Muscle of leg (tissue), 11 donors: ENCODE measurements around the gene OCLN. TPM values are rescaled to one million over a fixed set of nuclear protein-coding genes. Genes with fewer than 3 reads are reported as not detected.
"Not testable (repeated sequence)": the region's sequence is repeated elsewhere in the genome, so short reads cannot be mapped to it uniquely, and the experiment has no call there.

ENCODE experiments used
- DNase-seq: peaks from one replicate; pipeline ENCODE4 v3.0.0; 2013
- H3K27ac ChIP-seq: one replicate; pipeline ENCODE4 v1.5.1; 2013; ENCODE audit warnings: mild to moderate bottlenecking, low read length, control low read depth
- H3K27me3 ChIP-seq: one replicate; pipeline ENCODE4 v1.6.1; 2013; ENCODE audit warnings: low read length; ENCODE audit not compliant: control insufficient read depth, insufficient read depth
- H3K36me3 ChIP-seq: one replicate; pipeline ENCODE4 v1.6.1; 2013; ENCODE audit warnings: low read length; ENCODE audit not compliant: control insufficient read depth, insufficient read depth
- H3K4me1 ChIP-seq: one replicate; pipeline ENCODE4 v1.6.1; 2013; ENCODE audit warnings: low read length; ENCODE audit not compliant: control insufficient read depth, insufficient read depth
- H3K4me3 ChIP-seq: one replicate; pipeline ENCODE4 v1.5.1; 2013; ENCODE audit warnings: low read length, control low read depth
- H3K9me3 ChIP-seq: replicated peaks from 2 replicates; pipeline ENCODE4 v1.6.1; 2013; ENCODE audit warnings: low read depth, low read length; ENCODE audit not compliant: control insufficient read depth
- WGBS: methylation state at CpG from one replicate; pipeline ENCODE4 v1.1.5; 2013; ENCODE audit warnings: missing lambda C conversion rate; ENCODE audit not compliant: insufficient coverage; 5-methylcytosine and 5-hydroxymethylcytosine counted together
- polyA plus RNA-seq, 8 donors: library from polyadenylated mRNA; unstranded; fragments of 120-200 nt; gene quantifications; one replicate each; pipeline versions ENCODE4 v1.2.1 to v1.2.3, GENCODE V29; 2013; ENCODE audit warnings: inconsistent platforms in 1 of 8, low replicate concordance in 1 of 8; ENCODE audit not compliant: insufficient read length in 8 of 8, insufficient read depth in 1 of 8
- total RNA-seq: library from RNA; stranded (reverse); fragments of 120-200 nt; gene quantifications from one replicate; pipeline ENCODE4 v1.2.4, GENCODE V29; 2013

The OCLN gene
- total and polyA plus RNA-seq, 9 donors, result 0.59 to 6.8 (median 2.5) TPM

- no peak for DNase-seq
- H3K9me3 ChIP-seq, result no peaks in the 10 kb centered on the region
- WGBS, result no CpG with 5 or more reads among the region's 2 CpGs
- H3K4me3 ChIP-seq, result no peak overlapping the region
- H3K27ac ChIP-seq, result no peak overlapping the region
- H3K4me1 ChIP-seq, result no peaks in the 10 kb centered on the region
- no peaks in the 10 kb centered on the region for H3K27me3 ChIP-seq
- H3K36me3 ChIP-seq, result no peaks in the 10 kb centered on the region
These were observed 11.4 kb downstream of the OCLN start for GRCh38 chr5:69504036-69504435.

DNA sequence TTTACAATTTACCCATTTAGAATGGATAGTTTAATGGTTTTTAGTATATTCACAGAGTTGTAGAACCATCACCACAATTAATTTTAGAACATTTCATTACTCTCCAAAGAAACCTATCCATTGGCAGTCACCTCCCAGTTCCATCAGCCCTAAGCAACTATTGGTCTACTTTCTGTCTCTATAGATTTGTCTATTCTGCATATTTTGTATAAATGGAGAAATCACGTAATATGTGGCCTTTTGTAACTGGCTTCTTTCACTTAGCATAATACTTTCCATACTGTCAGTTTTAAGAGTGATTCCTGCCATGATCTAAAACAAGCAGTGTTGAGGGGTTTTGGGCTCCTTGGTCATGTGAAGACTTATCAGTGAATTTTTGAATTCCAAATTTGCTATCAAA lies 12.7 kb downstream of the OCLN start:
- H3K36me3 ChIP-seq, result no peaks in the 10 kb centered on the region
- H3K27me3 ChIP-seq, result no peaks in the 10 kb centered on the region
- no peak overlapping the region for H3K4me3 ChIP-seq
- no CpG with 5 or more reads among the region's 1 CpG for WGBS
- no peak overlapping the region for H3K27ac ChIP-seq
- no peaks in the 10 kb centered on the region for H3K4me1 ChIP-seq
- DNase-seq, result no peak
- H3K9me3 ChIP-seq, result no peaks in the 10 kb centered on the region

GRCh38 chr5:69509212-69509611 lies 16.6 kb downstream of the OCLN start:
- Histone ChIP-seq H3K4me1 (no peaks in the 10 kb centered on the region), H3K27me3 (no peaks in the 10 kb centered on the region), H3K27ac (no peak overlapping the region), H3K9me3 (no peaks in the 10 kb centered on the region), H3K4me3 (no peak overlapping the region), H3K36me3 (no peaks in the 10 kb centered on the region)
- no peak for DNase-seq
- WGBS, result no CpG with 5 or more reads among the region's 6 CpGs

DNA sequence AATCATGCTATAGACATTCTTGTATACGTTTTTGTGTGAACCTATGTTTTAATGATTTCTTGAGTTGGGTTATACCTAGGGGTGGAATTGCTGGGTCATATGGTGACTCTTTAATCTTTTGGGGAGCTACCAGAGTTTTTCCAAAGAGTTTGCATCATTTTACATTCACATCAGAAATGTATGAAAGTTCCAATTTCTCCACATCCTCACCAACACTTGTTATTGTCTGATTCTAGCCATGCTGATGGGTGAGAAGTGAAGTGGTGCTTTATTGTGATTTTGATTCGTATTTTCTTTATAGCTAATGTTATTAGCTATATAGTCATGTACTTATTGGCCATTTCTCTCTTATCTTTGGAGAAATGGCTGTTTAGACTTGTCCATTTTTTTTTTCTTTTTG lies 18.1 kb downstream of the OCLN start:
- Histone ChIP-seq H3K27ac (no peak overlapping the region), H3K4me1 (no peaks in the 10 kb centered on the region), H3K27me3 (no peaks in the 10 kb centered on the region), H3K36me3 (no peaks in the 10 kb centered on the region), H3K9me3 (no peaks in the 10 kb centered on the region), H3K4me3 (no peak overlapping the region)
- WGBS, result no CpG with 5 or more reads among the region's 2 CpGs
- DNase-seq, result no peak

DNA sequence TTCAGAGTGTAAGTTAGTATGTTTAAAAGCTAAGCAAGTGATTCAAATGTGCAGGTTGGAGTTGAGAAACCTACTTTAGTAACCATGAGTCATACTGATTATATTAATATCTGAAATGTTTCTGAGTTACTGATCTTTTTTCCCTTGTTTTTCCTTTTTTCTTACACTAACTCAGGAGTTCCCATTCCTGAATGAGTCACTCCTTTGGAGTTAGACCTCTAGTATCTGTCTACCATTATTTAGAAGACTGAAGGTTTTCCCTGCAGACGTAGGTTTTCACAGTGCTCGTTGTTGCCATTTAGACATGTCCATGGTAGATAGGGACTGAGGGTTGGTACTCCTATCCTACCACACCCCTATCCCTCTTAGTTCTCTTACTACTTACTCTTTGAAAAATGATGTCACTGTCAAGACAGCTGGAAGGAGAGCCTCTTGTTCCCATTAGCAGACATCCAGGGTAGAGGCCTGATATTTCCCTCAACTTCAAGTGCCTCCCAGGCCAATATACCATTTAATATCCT lies 20.2 kb downstream of the OCLN start:
- H3K4me1 ChIP-seq, result no peaks in the 10 kb centered on the region
- H3K36me3 ChIP-seq, result no peaks in the 10 kb centered on the region
- DNase-seq, result no peak
- no peak overlapping the region for H3K27ac ChIP-seq
- no peaks in the 10 kb centered on the region for H3K27me3 ChIP-seq
- no peaks in the 10 kb centered on the region for H3K9me3 ChIP-seq
- WGBS, result no CpG with 5 or more reads among the region's 2 CpGs
- H3K4me3 ChIP-seq, result no peak overlapping the region

GRCh38 chr5:69515570-69515969 lies 23.0 kb downstream of the OCLN start:
- not testable (repeated sequence) for H3K4me1 ChIP-seq, H3K36me3 ChIP-seq, DNase-seq, H3K27ac ChIP-seq, H3K4me3 ChIP-seq, H3K9me3 ChIP-seq, H3K27me3 ChIP-seq
- WGBS, result 96% methylated on average over 4 of the region's 30 CpGs

DNA sequence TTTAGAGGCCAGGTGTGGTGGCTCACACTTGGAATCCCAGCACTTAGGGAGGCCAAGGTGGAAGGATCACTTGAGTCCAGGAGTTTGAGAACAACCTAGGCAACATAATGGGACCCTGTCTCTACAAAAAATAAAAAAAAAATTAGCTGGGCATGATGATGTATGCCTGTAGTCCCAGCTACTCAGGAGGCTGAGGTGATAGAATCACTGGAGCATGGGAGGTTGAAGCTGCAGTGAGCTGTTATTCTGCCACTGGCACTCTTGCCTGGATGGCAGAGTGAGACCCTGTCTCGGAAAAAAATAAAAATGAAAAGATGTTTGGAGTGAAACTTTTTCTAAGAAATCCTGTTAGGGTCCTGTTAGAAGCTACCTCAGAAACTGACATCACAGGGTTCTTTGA lies 24.2 kb downstream of the OCLN start:
- Histone ChIP-seq H3K9me3 (no peaks in the 10 kb centered on the region), H3K36me3 (no peaks in the 10 kb centered on the region), H3K4me1 (no peaks in the 10 kb centered on the region), H3K27ac (no peak overlapping the region), H3K4me3 (no peak overlapping the region), H3K27me3 (no peaks in the 10 kb centered on the region)
- DNase-seq, result no peak
- 60% methylated on average over 1 of the region's 1 CpG for WGBS

DNA sequence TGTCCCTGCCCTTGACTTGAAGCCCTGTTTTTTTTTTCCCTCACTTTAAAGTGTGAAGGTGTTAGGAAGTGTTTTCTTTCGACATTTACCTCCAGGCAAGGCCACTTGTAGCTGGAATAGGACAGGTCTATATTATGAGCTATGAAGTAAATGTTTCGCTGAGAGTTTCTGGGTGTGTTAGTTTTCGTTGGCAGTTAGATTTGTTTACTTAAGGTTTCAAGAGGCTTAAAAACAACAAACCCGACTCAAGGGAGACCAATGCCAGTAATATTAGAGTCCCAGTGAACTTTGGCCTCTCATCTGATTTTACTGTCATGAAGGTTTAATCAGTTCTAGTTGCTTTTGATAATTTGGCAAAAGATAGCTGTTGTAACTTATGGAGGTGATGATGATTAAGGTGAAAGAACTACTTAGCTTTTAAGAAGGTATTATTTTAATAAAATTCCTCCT lies 25.2 kb downstream of the OCLN start:
- Histone ChIP-seq H3K4me3 (no peak overlapping the region), H3K4me1 (no peaks in the 10 kb centered on the region), H3K27ac (no peak overlapping the region), H3K27me3 (no peaks in the 10 kb centered on the region), H3K9me3 (no peaks in the 10 kb centered on the region), H3K36me3 (no peaks in the 10 kb centered on the region)
- WGBS, result 67% methylated on average over 2 of the region's 4 CpGs
- DNase-seq, result no peak

DNA sequence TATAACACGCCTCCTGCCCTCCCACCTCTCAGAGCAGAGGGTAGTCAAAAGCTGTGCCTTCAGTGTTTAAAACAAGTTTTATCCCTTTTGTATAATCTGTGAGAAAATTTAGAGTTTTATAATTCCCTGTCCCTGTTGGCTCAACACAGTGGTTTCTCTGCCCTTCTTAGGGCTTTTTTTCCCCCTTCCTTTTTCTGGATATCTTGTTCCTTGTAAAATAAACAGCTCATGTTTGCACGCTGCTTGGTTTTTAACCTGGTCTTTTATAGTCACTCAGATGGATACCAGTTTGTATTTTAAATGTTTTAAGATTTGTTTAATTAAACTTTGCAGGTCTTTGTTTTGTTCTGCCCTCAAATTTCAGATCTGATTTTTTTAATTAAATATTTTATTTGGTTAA lies 26.7 kb downstream of the OCLN start:
- H3K4me3 ChIP-seq, result no peak overlapping the region
- no peaks in the 10 kb centered on the region for H3K36me3 ChIP-seq
- WGBS, result no CpG with 5 or more reads among the region's 2 CpGs
- no peaks in the 10 kb centered on the region for H3K4me1 ChIP-seq
- no peak for DNase-seq
- no peaks in the 10 kb centered on the region for H3K9me3 ChIP-seq
- H3K27me3 ChIP-seq, result no peaks in the 10 kb centered on the region
- H3K27ac ChIP-seq, result no peak overlapping the region

DNA sequence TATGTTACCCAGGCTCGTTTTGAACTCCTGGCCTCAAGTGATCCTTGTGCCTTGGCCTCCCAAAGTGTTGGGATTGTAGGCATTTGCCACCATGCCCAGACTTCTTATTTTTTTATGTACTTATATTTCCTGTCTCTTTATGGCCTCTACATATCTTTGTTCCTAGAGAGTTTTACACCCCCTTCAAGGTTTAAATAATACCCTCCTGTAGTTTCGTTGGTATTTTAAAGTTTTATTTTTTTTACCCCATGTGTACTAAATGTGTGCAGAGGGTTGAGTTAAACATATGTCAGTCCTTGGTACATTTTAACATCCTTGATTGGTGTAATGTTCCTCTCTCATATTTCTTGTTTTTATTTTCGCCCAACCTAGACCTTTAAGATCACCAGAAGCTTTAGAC lies 29.4 kb downstream of the OCLN start:
- Histone ChIP-seq H3K27me3 (no peaks in the 10 kb centered on the region), H3K27ac (no peak overlapping the region), H3K9me3 (no peaks in the 10 kb centered on the region), H3K4me1 (no peaks in the 10 kb centered on the region), H3K36me3 (no peaks in the 10 kb centered on the region), H3K4me3 (no peak overlapping the region)
- DNase-seq, result no peak
- no CpG with 5 or more reads among the region's 3 CpGs for WGBS

- no peaks in the 10 kb centered on the region for H3K4me1 ChIP-seq
- DNase-seq, result no peak
- no peak overlapping the region for H3K27ac ChIP-seq
- no peaks in the 10 kb centered on the region for H3K36me3 ChIP-seq
- H3K27me3 ChIP-seq, result no peaks in the 10 kb centered on the region
- no peaks in the 10 kb centered on the region for H3K9me3 ChIP-seq
- WGBS, result no CpG with 5 or more reads among the region's 2 CpGs
- no peak overlapping the region for H3K4me3 ChIP-seq
These were observed 32.9 kb downstream of the OCLN start for GRCh38 chr5:69525490-69525889.
